ENCODE data around the gene TBX2. TPM values are rescaled to one million over a fixed set of nuclear protein-coding genes. Genes with fewer than 3 reads are reported as not detected.

TBX2 gene
- total and polyA plus RNA-seq, 10 of the 15 experiments (the other 5 are each of a cell fraction or from before 2014, with no cell fraction given) = 0.13 TPM; not detected in 9

DNA sequence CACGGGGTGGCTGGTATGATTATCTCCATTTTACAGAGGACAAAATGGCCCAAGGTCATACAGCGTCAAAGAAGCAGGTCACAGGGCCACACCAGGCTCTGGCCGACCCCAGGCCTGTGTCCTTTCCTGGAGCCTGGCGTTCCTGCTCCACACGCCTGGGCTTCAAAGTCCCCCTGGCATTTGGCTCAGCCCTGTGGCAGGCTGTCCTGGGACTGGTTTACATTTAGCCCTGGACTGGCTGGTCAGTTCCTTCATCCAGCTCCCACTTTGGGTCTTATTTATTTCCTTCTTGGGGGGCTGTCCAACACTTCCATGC, 15.3 kb downstream of the TBX2 start:
- no peak for DNase-seq (ENCODE audit: low read depth, low spot score)
- no peak for TF ChIP-seq LARP7 (IDR thresholded peaks at IDR 0.05)
- no peak for TF ChIP-seq MYB (IDR thresholded peaks at IDR 0.05; ENCODE audit: borderline replicate concordance, low read depth, low read length)
- peak; percentile 8; the same call in 1 of the 2 replicates for TF ChIP-seq NFXL1 (IDR thresholded peaks at IDR 0.05; ENCODE audit: borderline replicate concordance)
- no peak for TF ChIP-seq ZNF207 (IDR thresholded peaks at IDR 0.05; ENCODE audit: borderline replicate concordance)
- Histone ChIP-seq H3K4me3 (no peak overlapping the region), H3K27ac (ENCODE audit: control insufficient read depth, insufficient read depth) (no peak overlapping the region), H3K36me3 (ENCODE audit: control insufficient read depth in 2 of 2, insufficient read depth in 2 of 2, low read length in 1 of 2) (no peaks in the 10 kb centered on the region), H4K20me1 (ENCODE audit: control insufficient read depth, insufficient read depth) (no peaks in the 10 kb centered on the region), H3K9me3 (replicated peaks; ENCODE audit: control insufficient read depth, insufficient read depth, low read length) (peaks cover 1% of the 10 kb centered on the region; the same call in 1 of the 3 replicates), H3K79me2 (ENCODE audit: control insufficient read depth, insufficient read depth, low read length) (no peaks in the 10 kb centered on the region), H3K27me3 (replicated peaks in 1 of 2; ENCODE audit: control insufficient read depth in 2 of 2, insufficient read depth in 2 of 2, low read length in 1 of 2) (peaks cover 10 to 19% of the 10 kb centered on the region in 2 experiments; a peak in 3 of 4 replicates), H3K9ac (ENCODE audit: control insufficient read depth, insufficient read depth, low read length) (no peak overlapping the region), H2AFZ (ENCODE audit: control insufficient read depth, low read depth, low read length) (no peak overlapping the region), H3K4me1 (ENCODE audit: control insufficient read depth, insufficient read depth, low read length) (peaks cover 4% of the 10 kb centered on the region; the same call in 1 of the 2 replicates), H3K4me2 (ENCODE audit: control insufficient read depth, insufficient read depth) (no peak overlapping the region)
- ChIA-PET CTCF (interaction anchor here (1.0 to 2.4 kb wide), 2 partner anchors 136 to 221 kb away, joined by 3 to 7 read pairs; no protein-coding TSS in a partner anchor), RAD21 (ENCODE audit: unreplicated experiment) (interaction anchor here (1.3 to 1.9 kb wide), 2 partner anchors 421 to 695 kb away, joined by 4 to 8 read pairs; no protein-coding TSS in a partner anchor), POLR2A (no interaction called here), SMC1A (ENCODE audit: uncharacterized antibody, unreplicated experiment) (no interaction called here)
- in situ Hi-C loops (cut with MboI) = loop anchor here (5.0 to 10.0 kb wide), 2 partner anchors 422 to 690 kb away; no protein-coding TSS in a partner anchor
- FAIRE-seq = no peak
- intact Hi-C loops (cut with micrococcal nuclease; ENCODE audit: unreplicated experiment) = loop anchor here (5.0 kb wide), 1 partner anchor 692 kb away; no protein-coding TSS in a partner anchor
- 56% methylated on average over 5 of the region's 5 CpGs for WGBS (ENCODE audit: insufficient coverage, insufficient replicate concordance, low lambda C conversion rate, missing lambda C conversion rate)
- no TSS peak for BruUV-seq (replicated peaks)
- ATAC-seq = no peak

DNA sequence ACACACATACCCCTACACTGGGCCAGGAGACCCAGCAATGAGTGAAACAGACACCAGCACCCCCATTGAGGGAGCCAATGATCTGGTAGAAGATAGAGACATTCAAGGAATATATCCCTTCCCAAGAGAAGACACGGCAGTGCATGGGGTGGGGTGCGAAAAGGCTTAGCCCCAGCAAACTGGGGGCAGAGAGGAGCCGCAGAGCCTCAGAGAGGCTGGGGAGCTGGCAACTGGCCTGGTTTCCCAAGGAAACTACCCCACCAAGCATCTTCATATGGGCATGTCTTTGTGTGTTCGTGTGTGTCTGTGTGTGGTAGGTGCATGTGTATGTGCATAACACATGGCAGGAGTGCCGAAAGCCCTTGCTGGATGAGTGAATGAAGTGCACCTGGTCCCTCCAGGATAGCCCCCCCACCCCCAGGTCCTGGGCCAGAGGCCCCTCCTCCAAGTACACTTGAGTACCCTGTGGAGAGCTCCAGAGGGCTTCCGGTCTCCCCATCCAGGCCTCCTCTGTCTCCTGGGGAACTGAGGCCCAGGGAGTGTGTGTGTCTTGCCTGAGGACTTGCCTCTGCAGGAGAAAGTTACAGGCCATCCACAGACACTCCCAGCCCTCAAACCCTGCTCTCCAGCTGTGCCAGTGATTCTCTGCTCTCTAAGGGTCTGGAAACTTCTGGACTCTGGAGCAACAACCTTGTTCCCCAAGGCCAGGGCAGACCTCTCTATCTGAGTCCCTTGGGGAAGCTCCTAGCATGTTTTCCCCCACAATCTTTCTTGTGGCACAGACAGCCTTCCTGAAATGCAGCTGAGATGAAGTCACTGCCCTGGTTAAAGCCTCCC, 15.9 kb downstream of the TBX2 start:
- in situ Hi-C loops (cut with MboI) (loop anchor here (5.0 to 10.0 kb wide), 2 partner anchors 422 to 689 kb away; no protein-coding TSS in a partner anchor), intact Hi-C loops (cut with micrococcal nuclease; ENCODE audit: unreplicated experiment) (loop anchor here (5.0 kb wide), 1 partner anchor 692 kb away; no protein-coding TSS in a partner anchor)
- no peak overlapping the region for H3K4me3 ChIP-seq
- CTCF ChIA-PET = interaction anchor here (0.9 to 1.1 kb wide), 2 partner anchors 419 to 699 kb away, joined by 3 read pairs; no protein-coding TSS in a partner anchor
- no peak for ATAC-seq
- no peaks in the 10 kb centered on the region for H4K20me1 ChIP-seq (ENCODE audit: control insufficient read depth, insufficient read depth)
- H3K27ac ChIP-seq (ENCODE audit: control insufficient read depth, insufficient read depth) = no peak overlapping the region
- SMC1A ChIA-PET (ENCODE audit: uncharacterized antibody, unreplicated experiment) = no interaction called here
- no peak overlapping the region for H2AFZ ChIP-seq (ENCODE audit: control insufficient read depth, low read depth, low read length)
- H3K9ac ChIP-seq (ENCODE audit: control insufficient read depth, insufficient read depth, low read length) = no peak overlapping the region
- H3K36me3 ChIP-seq (ENCODE audit: control insufficient read depth in 2 of 2, insufficient read depth in 2 of 2, low read length in 1 of 2) = no peaks in the 10 kb centered on the region
- POLR2A ChIA-PET = no interaction called here
- RAD21 ChIA-PET (ENCODE audit: unreplicated experiment) = interaction anchor here (0.6 to 1.3 kb wide), 2 partner anchors 421 to 688 kb away, joined by 3 to 4 read pairs; no protein-coding TSS in a partner anchor
- peaks cover 4 to 12% of the 10 kb centered on the region in 2 experiments; a peak in 3 of 4 replicates for H3K27me3 ChIP-seq (replicated peaks in 1 of 2; ENCODE audit: control insufficient read depth in 2 of 2, insufficient read depth in 2 of 2, low read length in 1 of 2)
- no peak overlapping the region for H3K4me2 ChIP-seq (ENCODE audit: control insufficient read depth, insufficient read depth)
- no peak for DNase-seq (ENCODE audit: low read depth, low spot score)
- FAIRE-seq = no peak
- H3K79me2 ChIP-seq (ENCODE audit: control insufficient read depth, insufficient read depth, low read length) = no peaks in the 10 kb centered on the region
- BruUV-seq (replicated peaks) = no TSS peak
- H3K9me3 ChIP-seq (replicated peaks; ENCODE audit: control insufficient read depth, insufficient read depth, low read length) = peaks cover 1% of the 10 kb centered on the region; the same call in 1 of the 3 replicates
- H3K4me1 ChIP-seq (ENCODE audit: control insufficient read depth, insufficient read depth, low read length) = peaks cover 4% of the 10 kb centered on the region; the same call in 1 of the 2 replicates
- 68% methylated on average over 6 of the region's 6 CpGs for WGBS (ENCODE audit: insufficient coverage, insufficient replicate concordance, low lambda C conversion rate, missing lambda C conversion rate)
- TF ChIP-seq, protein P1, sequence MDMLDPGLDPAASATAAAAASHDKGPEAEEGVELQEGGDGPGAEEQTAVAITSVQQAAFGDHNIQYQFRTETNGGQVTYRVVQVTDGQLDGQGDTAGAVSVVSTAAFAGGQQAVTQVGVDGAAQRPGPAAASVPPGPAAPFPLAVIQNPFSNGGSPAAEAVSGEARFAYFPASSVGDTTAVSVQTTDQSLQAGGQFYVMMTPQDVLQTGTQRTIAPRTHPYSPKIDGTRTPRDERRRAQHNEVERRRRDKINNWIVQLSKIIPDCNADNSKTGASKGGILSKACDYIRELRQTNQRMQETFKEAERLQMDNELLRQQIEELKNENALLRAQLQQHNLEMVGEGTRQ (IDR thresholded peaks at IDR 0.05; ENCODE audit: borderline replicate concordance, low read depth, low read length) = no peak
- TF ChIP-seq DPF2 (IDR thresholded peaks at IDR 0.05) = no peak
- no peak for TF ChIP-seq CHD2 (IDR thresholded peaks at IDR 0.05; ENCODE audit: borderline replicate concordance, low read depth, low read length)
- TF ChIP-seq, protein P2, sequence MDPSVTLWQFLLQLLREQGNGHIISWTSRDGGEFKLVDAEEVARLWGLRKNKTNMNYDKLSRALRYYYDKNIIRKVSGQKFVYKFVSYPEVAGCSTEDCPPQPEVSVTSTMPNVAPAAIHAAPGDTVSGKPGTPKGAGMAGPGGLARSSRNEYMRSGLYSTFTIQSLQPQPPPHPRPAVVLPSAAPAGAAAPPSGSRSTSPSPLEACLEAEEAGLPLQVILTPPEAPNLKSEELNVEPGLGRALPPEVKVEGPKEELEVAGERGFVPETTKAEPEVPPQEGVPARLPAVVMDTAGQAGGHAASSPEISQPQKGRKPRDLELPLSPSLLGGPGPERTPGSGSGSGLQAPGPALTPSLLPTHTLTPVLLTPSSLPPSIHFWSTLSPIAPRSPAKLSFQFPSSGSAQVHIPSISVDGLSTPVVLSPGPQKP (IDR thresholded peaks at IDR 0.05; ENCODE audit: low read depth, low read length) = no peak
- no peak for TF ChIP-seq MEF2B (IDR thresholded peaks at IDR 0.05; ENCODE audit: partially characterized antibody, poor library complexity, severe bottlenecking)
- TF ChIP-seq MYB (IDR thresholded peaks at IDR 0.05; ENCODE audit: borderline replicate concordance, low read depth, low read length) = no peak
- no peak for TF ChIP-seq IKZF2 (IDR thresholded peaks at IDR 0.05)
- TF ChIP-seq, protein P3, sequence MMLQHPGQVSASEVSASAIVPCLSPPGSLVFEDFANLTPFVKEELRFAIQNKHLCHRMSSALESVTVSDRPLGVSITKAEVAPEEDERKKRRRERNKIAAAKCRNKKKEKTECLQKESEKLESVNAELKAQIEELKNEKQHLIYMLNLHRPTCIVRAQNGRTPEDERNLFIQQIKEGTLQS (IDR thresholded peaks at IDR 0.05; ENCODE audit: borderline replicate concordance, extremely low read depth, low read depth, low read length) = no peak
- no peak for TF ChIP-seq SRF (IDR thresholded peaks at IDR 0.05; ENCODE audit: low read depth in 2 of 2, low read length in 2 of 2)
- no peak for TF ChIP-seq EED (IDR thresholded peaks at IDR 0.05; ENCODE audit: low read depth)
